Measurements from ENCODE around the gene ICAM1. TPM values are rescaled to one million over a fixed set of nuclear protein-coding genes. Genes with fewer than 3 reads are reported as not detected.

Gene ICAM1
- polyA plus RNA-seq, 1 of the 3 experiments (the other 2 are of a cell fraction): 14.5 TPM

DNA sequence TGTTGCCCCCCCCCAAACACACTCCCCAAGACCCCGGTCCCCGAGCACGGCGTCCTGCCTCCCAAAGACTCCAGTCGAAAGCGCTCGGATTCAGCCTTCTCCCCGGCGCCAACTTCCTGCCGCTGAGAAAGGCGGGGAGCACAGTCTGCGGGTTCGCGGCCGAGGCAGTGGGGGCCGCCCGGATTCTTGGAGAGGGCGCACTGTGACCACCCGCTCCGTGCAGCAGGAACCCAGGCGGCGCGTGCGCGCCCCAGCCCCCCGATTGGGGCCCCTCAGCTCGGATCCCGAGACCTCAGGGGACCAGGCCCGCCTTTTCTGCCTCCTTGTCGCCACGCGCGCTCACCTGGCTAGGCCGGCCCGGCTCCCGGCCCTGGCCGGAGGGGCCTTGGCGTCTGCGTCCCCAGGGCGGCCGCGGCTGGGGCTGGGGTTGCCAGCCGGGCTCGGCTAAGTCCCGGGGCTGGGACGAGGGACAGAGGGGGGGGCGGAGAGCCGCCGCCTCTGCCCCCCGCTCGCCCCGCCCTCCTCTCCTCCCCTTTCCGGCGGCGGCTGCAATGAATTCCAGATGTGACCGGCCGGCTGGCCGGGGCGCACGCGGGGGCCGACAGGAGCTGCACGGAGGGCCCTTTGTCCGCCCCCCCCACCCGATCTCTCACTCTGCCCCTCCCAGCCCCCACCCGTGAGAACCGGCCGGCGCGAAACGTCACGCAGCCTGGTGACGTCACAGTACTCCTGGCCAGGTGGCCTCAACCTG, 39.9 kb upstream of the ICAM1 start, which contains the start of gene S1PR2:
S1PR2 (minus strand) TSS at position 471 of the 751 bp plus-strand sequence. CDS start 6,426 bp downstream, outside the sequence.
- peaks cover 10% of the 10 kb centered on the region; the same call in 1 of the 2 replicates for H3K79me2 ChIP-seq (ENCODE audit: insufficient read depth)
- POLR2A ChIA-PET: interaction anchor here (0.9 to 1.6 kb wide), 2 partner anchors 37 to 124 kb away, joined by 3 read pairs; partner anchors contain the start of gene PPAN
- TF ChIP-seq, protein P1, sequence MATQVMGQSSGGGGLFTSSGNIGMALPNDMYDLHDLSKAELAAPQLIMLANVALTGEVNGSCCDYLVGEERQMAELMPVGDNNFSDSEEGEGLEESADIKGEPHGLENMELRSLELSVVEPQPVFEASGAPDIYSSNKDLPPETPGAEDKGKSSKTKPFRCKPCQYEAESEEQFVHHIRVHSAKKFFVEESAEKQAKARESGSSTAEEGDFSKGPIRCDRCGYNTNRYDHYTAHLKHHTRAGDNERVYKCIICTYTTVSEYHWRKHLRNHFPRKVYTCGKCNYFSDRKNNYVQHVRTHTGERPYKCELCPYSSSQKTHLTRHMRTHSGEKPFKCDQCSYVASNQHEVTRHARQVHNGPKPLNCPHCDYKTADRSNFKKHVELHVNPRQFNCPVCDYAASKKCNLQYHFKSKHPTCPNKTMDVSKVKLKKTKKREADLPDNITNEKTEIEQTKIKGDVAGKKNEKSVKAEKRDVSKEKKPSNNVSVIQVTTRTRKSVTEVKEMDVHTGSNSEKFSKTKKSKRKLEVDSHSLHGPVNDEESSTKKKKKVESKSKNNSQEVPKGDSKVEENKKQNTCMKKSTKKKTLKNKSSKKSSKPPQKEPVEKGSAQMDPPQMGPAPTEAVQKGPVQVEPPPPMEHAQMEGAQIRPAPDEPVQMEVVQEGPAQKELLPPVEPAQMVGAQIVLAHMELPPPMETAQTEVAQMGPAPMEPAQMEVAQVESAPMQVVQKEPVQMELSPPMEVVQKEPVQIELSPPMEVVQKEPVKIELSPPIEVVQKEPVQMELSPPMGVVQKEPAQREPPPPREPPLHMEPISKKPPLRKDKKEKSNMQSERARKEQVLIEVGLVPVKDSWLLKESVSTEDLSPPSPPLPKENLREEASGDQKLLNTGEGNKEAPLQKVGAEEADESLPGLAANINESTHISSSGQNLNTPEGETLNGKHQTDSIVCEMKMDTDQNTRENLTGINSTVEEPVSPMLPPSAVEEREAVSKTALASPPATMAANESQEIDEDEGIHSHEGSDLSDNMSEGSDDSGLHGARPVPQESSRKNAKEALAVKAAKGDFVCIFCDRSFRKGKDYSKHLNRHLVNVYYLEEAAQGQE (IDR thresholded peaks at IDR 0.05; ENCODE audit: low read depth, low read length): no peak
- no peak for TF ChIP-seq RCOR1 (IDR thresholded peaks at IDR 0.05; ENCODE audit: low read length)
- TF ChIP-seq FOXM1 (IDR thresholded peaks at IDR 0.05; ENCODE audit: low read depth): no peak
- TF ChIP-seq, protein P2, sequence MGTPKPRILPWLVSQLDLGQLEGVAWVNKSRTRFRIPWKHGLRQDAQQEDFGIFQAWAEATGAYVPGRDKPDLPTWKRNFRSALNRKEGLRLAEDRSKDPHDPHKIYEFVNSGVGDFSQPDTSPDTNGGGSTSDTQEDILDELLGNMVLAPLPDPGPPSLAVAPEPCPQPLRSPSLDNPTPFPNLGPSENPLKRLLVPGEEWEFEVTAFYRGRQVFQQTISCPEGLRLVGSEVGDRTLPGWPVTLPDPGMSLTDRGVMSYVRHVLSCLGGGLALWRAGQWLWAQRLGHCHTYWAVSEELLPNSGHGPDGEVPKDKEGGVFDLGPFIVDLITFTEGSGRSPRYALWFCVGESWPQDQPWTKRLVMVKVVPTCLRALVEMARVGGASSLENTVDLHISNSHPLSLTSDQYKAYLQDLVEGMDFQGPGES (IDR thresholded peaks at IDR 0.05; ENCODE audit: low read depth, low read length): no peak
- TF ChIP-seq RXRA (IDR thresholded peaks at IDR 0.05; ENCODE audit: borderline replicate concordance, low read depth): no peak
- TF ChIP-seq, protein P3, sequence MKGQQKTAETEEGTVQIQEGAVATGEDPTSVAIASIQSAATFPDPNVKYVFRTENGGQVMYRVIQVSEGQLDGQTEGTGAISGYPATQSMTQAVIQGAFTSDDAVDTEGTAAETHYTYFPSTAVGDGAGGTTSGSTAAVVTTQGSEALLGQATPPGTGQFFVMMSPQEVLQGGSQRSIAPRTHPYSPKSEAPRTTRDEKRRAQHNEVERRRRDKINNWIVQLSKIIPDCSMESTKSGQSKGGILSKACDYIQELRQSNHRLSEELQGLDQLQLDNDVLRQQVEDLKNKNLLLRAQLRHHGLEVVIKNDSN (IDR thresholded peaks at IDR 0.05; ENCODE audit: borderline replicate concordance, low read depth): no peak
- TF ChIP-seq, protein P4, sequence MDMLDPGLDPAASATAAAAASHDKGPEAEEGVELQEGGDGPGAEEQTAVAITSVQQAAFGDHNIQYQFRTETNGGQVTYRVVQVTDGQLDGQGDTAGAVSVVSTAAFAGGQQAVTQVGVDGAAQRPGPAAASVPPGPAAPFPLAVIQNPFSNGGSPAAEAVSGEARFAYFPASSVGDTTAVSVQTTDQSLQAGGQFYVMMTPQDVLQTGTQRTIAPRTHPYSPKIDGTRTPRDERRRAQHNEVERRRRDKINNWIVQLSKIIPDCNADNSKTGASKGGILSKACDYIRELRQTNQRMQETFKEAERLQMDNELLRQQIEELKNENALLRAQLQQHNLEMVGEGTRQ (IDR thresholded peaks at IDR 0.05; ENCODE audit: borderline replicate concordance, low read depth, low read length): no peak
- no peak for TF ChIP-seq FOSL2 (IDR thresholded peaks at IDR 0.05; ENCODE audit: borderline replicate concordance, low read depth)
- no peak for TF ChIP-seq YY1 (IDR thresholded peaks at IDR 0.05; ENCODE audit: low read depth)
- peak; percentile 33; the same call in 1 of the 2 replicates for TF ChIP-seq NRF1 (IDR thresholded peaks at IDR 0.05; ENCODE audit: low read depth, low read length)
- no peak for TF ChIP-seq JUND (IDR thresholded peaks at IDR 0.05)
- TF ChIP-seq, protein P5, sequence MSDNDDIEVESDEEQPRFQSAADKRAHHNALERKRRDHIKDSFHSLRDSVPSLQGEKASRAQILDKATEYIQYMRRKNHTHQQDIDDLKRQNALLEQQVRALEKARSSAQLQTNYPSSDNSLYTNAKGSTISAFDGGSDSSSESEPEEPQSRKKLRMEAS (IDR thresholded peaks at IDR 0.05; ENCODE audit: low read depth): peak; percentile 38; the same call in 1 of the 2 replicates
- TF ChIP-seq GABPA (IDR thresholded peaks at IDR 0.05; ENCODE audit: low read depth): no peak
- TF ChIP-seq RAD21 (IDR thresholded peaks at IDR 0.05; ENCODE audit: low read length): no peak
- TF ChIP-seq NFIC (IDR thresholded peaks at IDR 0.05; ENCODE audit: borderline replicate concordance): no peak
- TF ChIP-seq TAF1 (IDR thresholded peaks at IDR 0.05; ENCODE audit: borderline replicate concordance, low read depth, low read length): no peak
- TF ChIP-seq SMC3 (IDR thresholded peaks at IDR 0.05; ENCODE audit: low read depth, low read length): no peak
- TF ChIP-seq GATA2 (CRISPR knock-in tag; IDR thresholded peaks at IDR 0.05): no peak
- no peak; a peak in 1 of 4 replicates for TF ChIP-seq EP300 (IDR thresholded peaks at IDR 0.05; ENCODE audit: borderline replicate concordance in 1 of 2, low read depth in 1 of 2, low read length in 1 of 2)
- no peak for TF ChIP-seq ELF1 (IDR thresholded peaks at IDR 0.05)
- TF ChIP-seq, protein P6, sequence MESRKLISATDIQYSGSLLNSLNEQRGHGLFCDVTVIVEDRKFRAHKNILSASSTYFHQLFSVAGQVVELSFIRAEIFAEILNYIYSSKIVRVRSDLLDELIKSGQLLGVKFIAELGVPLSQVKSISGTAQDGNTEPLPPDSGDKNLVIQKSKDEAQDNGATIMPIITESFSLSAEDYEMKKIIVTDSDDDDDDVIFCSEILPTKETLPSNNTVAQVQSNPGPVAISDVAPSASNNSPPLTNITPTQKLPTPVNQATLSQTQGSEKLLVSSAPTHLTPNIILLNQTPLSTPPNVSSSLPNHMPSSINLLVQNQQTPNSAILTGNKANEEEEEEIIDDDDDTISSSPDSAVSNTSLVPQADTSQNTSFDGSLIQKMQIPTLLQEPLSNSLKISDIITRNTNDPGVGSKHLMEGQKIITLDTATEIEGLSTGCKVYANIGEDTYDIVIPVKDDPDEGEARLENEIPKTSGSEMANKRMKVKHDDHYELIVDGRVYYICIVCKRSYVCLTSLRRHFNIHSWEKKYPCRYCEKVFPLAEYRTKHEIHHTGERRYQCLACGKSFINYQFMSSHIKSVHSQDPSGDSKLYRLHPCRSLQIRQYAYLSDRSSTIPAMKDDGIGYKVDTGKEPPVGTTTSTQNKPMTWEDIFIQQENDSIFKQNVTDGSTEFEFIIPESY (IDR thresholded peaks at IDR 0.05; ENCODE audit: borderline replicate concordance, low read depth): no peak
- TF ChIP-seq SIN3A (IDR thresholded peaks at IDR 0.05; ENCODE audit: borderline replicate concordance, low read depth, low read length): no peak

More for the DNA sequence above, 39.9 kb upstream of the ICAM1 start, which contains the start of gene S1PR2:
- peak; percentile 97 for DNase-seq
- H3K4me2 ChIP-seq: peak within 1 kb of the TSS; percentile 98
- peaks cover 0 to 25% of the 10 kb centered on the region in 2 experiments; a peak in 1 of 4 replicates for H3K4me1 ChIP-seq (ENCODE audit: control insufficient read depth in 1 of 2, insufficient read depth in 2 of 2, low read depth in 1 of 2, low read length in 1 of 2)
- H3K9me2 ChIP-seq: no peaks in the 10 kb centered on the region
- H3K27ac ChIP-seq (ENCODE audit: low read depth in 2 of 2, low read length in 1 of 2): peak within 1 kb of the TSS; percentile 54 to 88; a peak in 3 of 4 replicates
- H4K20me1 ChIP-seq (ENCODE audit: insufficient read depth): 0 out of 2 replicates have a peak, but pooled peaks cover 4% of the 10 kb centered on the region
- H3K9ac ChIP-seq: peak within 1 kb of the TSS; percentile 92
- 1% methylated on average over 28 of the region's 73 CpGs for WGBS (ENCODE audit: low lambda C conversion rate)
- peak within 1 kb of the TSS; percentile 83 for H2AFZ ChIP-seq (ENCODE audit: low read depth)
- H3F3A ChIP-seq (replicated peaks; ENCODE audit: insufficient read depth): peaks cover 4% of the 10 kb centered on the region
- H3K36me3 ChIP-seq (replicated peaks in 1 of 2; ENCODE audit: control insufficient read depth in 1 of 2, insufficient read depth in 2 of 2, low read length in 1 of 2): no peaks in the 10 kb centered on the region
- no peaks in the 10 kb centered on the region for H3K9me3 ChIP-seq
- peak within 1 kb of the TSS; percentile 72 to 98 for H3K4me3 ChIP-seq (ENCODE audit: low read depth in 2 of 2, low read length in 1 of 2)
- CTCF ChIA-PET: interaction anchor here (1.0 to 5.1 kb wide), 6 partner anchors 14 to 300 kb away, joined by 3 to 31 read pairs (median 4); partner anchors contain the start of gene DNMT1
- no peaks in the 10 kb centered on the region for H3K27me3 ChIP-seq (ENCODE audit: insufficient read depth)
